ENCODE data around the gene HDAC9.

The HDAC9 gene

DNA sequence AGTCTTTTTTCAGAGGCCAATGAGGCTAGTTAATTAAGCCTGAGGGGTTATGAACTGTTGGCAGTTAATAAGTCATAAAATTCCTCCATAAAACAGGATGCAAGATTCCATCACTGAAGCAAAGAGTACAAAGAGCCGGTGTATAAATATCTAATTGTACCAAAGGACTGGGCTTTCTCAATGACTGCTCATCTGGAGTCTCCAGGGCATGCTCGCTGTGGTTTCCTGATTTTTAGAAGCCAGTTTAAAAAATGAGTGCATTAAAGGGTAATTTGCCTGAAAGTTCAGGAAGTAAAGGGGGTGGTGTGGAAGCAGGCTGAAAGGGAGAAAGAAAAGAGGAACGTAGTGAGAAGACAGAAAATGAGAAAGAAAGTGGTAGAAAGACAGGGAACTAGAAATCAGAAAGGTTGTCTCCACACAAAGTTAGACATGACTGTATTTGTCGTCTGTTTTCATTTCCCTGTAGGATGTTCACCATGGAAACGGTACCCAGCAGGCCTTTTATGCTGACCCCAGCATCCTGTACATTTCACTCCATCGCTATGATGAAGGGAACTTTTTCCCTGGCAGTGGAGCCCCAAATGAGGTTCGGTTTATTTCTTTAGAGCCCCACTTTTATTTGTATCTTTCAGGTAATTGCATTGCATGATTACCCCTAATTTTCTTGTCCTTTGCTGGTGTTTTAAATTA lies 339.6 kb downstream of the HDAC9 start:
- DNase-seq (ENCODE audit: low read depth in 2 of 2): no peak

DNA sequence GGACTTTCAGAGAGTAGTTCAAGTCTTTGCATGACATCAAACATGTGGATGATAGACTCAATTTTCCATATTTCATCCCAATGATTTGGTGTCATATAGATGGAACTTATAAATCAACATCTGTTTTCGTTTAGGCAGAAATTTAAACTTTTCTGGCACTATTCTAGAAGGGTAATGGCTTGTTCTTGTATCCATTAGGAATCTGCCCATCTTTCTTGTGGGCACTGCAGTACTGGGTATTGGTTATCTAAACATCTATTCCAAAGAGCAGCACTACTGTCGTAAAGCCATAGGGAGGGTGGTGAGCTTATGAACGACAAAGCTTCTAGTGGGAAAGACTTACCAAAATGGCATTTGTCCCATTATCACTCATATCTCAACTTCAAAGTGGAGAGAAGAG lies 348.4 kb downstream of the HDAC9 start:
- no peak for DNase-seq (ENCODE audit: low read depth in 2 of 2)

DNA sequence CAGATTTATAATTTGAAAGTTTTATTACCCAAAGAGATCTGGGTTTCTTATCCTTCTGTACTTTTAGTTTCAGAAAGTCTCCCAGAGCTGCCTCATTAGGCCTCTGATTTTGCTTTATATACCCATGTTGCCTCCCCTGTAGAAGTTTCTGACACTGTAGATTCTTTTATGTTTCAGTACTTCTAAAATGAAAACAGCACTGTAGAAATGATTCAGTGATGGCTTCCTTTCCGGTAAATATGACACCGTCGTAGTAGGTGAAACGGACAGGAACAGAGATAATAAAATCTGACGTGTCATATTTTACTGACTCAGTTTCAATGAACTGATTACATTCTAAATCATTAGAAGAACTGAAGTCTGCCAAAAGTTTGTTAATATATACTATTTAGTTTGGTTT lies 349.2 kb downstream of the HDAC9 start:
- DNase-seq (ENCODE audit: low read depth in 2 of 2): no peak

DNA sequence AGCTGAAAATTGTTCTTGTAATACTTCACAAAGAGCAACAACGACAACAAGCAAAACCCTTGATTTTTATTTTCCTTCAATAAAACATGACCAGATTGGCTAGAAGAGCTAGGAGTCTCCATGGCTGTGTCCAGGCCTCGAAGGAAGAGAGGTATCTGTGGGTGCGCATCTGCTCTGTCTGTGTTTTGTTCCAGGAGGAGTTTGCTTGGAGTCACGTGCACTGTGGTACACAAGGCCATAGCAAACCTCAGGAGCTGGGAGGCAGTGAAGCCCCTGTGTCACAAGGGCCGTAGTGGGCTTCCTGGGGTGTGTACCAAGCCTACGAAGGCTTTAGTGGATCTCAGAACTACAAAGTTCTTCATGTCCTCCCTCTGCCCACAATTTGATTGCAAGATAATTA lies 350.2 kb downstream of the HDAC9 start:
- DNase-seq (ENCODE audit: low read depth in 2 of 2): no peak

DNA sequence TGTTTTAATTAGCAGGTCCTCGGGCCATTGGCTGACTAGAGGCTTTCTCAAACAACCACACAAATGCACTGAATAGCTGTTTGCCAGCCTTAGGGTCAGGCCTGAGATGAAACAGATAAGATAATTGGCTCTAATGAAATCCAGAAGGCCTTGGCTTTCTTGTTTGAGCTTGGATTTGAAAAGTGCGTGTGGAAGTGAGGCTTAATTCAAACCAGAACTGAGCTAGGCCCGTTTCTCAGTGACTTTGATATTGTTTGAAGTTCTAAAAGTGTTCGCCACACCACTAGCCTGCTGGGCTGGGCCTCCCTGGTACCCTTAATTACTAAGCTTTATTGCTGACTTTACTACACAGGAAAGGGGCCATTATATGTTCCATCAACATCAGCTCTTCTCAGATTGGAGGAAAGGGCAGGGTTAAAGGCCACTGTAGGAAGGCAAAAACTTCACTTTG lies 351.2 kb downstream of the HDAC9 start:
- DNase-seq (ENCODE audit: low read depth in 2 of 2): no peak

DNA sequence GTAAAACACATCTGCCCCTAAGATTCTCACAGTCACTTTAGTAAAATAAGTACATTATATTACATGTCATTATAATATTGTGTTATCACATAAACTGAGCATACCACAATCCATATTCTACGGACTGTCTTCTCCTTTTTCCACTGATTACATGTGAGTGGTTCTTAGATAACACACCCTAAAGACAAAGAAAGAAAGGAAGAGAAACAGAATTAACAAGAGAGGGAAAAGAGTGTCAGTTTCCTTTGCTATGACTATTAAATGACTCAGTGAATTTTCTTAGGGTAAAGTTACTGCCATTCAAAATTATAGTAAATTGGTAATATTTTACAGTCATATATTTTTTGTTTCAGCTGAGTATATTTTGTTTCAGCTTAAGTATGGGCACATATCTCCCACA lies 353.6 kb downstream of the HDAC9 start:
- DNase-seq (ENCODE audit: low read depth in 2 of 2): no peak

DNA sequence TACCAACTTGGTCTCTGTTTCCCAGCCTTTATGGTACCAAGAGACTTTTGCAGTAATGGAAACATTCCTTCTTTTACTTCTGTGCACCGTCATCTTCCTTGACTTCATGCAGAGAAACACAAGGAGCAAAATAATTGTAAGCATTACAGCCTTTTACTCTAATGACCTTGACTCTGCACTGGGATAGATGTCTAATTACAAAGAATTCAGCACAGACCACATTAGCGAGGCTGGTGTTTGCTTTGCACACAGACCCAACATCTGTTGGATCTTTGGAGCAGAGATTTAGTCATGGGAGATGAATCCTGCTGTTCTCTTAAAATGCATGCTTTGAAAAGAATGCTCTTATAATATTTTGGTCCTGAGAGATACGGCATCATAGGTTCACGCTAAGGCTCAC lies 360.2 kb downstream of the HDAC9 start:
- DNase-seq (ENCODE audit: low read depth in 2 of 2): no peak

DNA sequence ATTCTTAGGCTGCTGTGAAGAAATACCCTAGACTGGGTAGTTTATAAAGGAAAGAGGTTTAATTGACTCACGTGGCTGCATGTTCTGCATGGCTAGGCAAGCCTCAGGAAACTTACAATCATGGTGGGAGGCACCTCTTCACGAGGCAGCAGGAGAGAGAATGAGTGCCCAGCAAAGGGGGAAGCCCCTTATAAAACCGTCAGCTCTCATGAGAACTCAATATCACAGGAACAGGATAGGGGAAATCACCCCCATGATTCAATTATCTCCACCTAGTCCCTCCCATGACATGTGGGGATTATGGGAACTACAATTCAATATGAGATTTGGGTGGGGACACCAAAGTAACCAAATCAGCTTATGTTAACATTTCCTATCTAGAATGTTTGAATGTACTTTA lies 362.7 kb downstream of the HDAC9 start:
- no peak for DNase-seq (ENCODE audit: low read depth in 2 of 2)

DNA sequence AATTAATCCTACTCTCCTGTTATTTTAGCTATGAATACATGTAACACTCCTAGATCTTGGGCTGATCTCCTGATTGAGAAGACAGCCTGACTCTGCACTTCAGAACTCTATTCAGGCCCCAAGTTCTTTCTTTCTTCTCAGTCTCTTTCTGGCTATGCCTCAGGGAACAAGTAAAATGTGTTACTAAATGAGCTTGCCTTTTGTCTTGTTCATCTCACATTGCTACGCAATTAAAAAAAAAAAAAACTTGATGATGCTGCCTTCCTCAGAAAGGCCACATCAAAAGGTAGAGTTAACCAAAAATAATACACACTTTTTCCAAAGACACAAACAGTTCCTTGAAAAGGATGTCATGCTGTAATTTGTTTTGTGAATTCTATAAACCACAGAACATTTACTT lies 363.8 kb downstream of the HDAC9 start:
- DNase-seq (ENCODE audit: low read depth in 2 of 2): no peak

DNA sequence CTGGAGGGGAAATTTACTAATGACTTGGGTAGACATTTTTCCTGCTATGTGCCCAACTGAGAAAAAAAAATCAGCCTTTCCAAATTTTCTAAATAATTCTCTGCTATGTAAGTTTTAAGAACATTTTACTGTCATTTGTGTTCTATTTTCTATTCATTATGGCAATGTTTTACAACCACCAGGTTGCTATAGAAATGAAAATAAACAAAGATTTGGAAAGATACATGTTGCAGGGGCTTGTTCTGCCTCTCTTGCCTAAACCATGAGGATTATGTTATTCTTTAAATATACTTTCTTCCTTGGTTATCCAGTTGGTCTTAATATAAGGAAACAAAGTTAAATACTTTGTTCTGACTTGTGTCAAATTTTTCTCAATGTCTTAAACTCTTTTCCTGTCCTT lies 364.7 kb downstream of the HDAC9 start:
- DNase-seq (ENCODE audit: low read depth in 2 of 2): no peak

DNA sequence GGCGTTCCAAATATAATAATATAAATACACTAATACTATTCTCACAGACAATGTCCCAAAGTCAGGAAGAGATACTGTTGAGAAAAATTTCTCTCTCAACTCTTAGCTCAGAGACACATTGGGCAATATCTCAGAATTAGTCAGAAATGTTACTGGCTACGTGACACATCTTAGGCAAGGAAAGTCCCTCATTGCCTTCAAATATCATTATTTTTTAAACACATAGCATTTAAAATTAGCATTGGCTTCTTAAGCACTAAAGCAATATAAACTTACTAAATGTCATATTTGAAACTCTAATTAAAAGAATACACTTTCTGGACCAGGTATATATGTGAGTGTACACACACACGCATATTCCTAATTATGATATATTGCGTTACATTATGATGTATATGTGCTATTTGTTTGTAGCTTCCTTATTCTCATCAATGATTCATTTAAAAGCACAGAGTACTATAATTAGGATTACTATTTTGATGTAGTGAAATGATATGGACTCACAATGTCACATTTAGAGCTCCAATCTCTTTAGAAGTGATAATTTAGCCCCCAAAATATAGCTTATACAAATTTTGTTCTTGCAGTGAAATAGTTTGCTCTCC lies 366.1 kb downstream of the HDAC9 start:
- DNase-seq (ENCODE audit: low read depth in 2 of 2): no peak

DNA sequence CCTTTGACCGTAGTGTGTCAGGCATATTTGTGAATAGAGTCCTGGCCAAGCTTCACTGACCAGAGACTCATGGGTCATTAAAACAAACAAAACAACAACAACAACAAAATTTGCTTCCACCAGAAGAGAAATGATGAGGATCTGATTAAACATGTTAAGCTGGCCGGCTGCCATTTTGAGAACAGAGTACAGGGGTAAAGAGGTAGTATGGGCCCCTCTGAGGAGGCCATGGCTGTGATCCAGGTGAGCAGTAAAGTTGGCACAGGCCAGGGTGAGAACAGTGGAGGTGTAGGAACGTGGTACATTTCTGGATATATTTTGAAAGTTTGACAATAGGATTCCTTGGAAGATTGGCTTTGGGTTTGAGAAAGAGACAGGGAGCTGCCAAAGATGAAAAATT lies 369.4 kb downstream of the HDAC9 start:
- DNase-seq (ENCODE audit: low read depth in 2 of 2): no peak

DNA sequence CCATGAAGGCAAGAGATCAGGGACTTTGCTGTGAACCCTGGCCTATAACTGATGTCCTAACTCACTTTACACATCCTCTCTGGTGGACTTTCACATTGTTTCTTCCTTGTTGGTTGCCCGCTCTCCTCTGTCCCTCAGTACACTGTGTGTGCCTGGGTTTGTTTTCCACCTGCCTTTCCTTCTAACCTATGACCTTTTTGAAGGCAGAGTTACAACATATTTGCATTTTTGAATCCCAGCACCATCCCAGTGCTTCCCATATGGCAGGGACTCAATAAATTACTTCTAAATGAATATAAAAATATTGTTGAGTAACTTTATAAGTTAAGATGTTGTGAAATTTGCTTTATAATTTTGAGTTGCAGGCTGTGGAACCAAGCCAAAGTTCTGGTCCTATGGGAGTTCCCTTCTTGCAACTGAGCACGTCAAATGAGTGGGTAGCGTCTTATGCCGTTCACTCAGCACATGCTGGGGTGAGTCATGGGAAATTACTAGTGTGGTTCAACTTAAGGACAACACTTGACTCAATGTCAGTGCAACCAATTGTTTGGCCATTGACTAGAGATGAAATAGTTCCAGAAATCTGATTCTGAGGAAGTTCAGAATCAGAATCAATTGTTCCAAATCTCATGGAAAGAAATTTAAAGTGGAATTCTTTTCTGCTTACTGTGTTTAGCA lies 370.9 kb downstream of the HDAC9 start:
- no peak for DNase-seq (ENCODE audit: low read depth in 2 of 2)

DNA sequence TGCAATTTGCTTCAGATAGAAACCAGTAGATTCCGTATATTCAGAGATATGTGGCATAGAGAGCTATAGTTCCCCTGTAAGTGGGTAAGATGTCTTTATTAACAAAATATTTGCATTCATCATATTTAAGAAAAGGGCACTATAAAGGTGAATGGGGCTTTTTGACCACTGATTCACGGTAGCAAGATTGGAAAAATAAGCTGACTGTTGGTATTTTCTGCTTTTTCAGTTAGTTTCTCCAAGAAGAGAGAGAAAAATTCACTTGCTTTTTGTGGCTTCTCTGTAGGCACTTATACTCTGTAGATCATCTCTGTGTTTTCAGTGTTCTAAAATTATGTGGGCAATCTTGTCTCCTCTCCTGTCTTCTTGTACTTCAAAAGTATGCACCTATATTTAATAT lies 376.8 kb downstream of the HDAC9 start:
- no peak for DNase-seq (ENCODE audit: low read depth in 2 of 2)

DNA sequence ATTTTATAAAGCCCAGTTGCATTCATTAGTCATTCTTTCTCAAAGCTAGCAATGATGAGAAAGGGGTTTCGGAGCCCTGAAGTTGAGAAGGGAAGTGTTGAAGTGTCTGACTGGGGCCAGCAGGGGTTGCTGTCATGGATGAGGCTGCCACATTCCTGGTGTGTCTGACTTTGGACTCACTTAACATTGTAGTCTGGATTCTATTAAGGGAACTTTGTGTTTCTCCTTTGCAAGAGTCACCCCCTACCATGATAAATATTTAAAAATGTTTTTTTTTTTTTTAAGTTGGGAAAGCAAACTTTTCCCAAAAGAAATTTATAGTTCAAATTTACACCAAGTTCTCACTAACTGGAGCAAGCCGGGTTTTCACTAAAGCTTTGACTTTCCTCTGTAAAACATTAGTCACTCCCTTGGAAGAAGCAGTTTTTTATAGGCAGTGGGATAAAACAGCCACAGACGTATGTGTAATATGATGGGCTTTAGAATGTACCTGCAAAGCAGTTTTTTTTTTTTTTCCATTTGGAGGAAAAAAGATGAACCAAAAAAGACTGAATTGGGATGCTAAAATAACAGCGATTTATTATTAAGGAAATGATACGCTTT lies 378.3 kb downstream of the HDAC9 start:
- DNase-seq (ENCODE audit: low read depth in 2 of 2): no peak

DNA sequence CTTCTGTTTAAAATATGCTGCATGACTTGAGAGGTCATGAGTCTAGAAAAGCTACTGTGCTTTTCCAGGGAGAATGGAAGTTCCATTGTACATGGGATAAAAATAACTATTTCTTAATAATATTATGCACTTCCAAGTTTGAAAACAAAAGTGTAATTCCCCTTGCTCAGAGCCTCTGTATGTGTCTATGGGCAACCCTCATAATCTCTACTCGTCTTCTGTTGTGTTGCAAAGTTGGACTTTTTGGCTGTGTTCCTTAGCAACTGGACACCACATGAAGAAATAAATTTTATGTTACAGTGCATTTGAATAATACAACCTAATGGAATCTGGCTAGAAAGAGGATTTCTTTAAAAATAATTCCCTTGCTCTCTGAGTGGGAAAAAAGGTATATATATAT lies 379.3 kb downstream of the HDAC9 start:
- no peak for DNase-seq (ENCODE audit: low read depth in 2 of 2)

DNA sequence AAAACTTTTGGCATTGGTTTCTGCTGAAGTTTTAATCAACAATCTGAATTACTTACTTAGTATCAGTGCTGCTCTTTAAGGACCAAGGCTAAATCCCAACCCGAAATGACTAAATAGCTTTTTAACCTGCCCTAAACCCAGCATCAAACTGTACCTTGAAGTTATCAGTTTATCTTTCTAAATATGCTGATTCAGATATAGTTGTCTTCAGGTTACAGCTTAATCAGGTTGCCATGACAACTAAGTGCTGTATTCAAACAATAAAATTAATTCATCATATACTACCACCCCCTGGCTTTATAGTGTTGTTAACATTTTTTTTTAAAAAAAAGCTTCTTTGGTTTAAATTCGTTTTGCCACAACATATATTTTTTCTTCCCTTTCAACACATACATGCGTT lies 382.3 kb downstream of the HDAC9 start:
- DNase-seq (ENCODE audit: low read depth in 2 of 2): no peak

DNA sequence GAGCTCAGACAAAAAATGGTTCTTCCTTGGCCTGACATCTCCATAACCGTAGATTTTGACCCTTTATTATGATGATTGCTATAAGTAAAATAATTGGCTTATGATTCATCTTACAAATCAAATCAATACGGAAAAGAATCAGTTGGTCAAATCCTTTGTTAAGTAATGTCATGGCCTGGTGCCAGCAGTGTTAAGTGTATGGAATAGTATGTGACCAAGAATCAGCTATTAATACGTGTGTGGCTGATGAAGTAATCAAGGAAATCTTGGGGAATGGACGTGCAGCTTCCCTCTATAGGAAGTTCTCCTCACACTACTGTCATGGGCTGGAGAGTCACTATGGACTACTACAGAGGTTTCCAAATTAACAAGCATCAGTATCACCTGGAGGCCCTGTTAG lies 391.3 kb downstream of the HDAC9 start:
- DNase-seq (ENCODE audit: low read depth in 2 of 2): no peak

DNA sequence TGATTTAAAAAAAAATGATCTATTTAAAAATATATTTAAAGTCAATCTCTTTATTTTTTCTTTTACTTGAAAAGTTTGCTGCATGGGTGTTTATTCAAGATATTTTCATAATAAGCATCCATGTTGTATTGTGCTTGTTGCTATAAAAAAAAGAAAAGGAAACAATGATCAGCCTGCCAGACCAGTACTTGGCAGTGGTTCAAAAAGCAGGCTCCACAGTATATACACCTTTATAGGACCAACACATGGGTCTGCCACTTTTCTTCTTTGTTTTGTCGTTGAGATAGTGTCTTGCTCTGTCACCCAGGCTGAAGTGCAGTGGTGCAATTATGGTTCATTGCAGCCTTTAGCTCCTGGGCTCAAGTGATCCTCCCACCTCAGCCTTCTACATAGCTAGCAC lies 393.9 kb downstream of the HDAC9 start:
- DNase-seq (ENCODE audit: low read depth in 2 of 2): no peak

DNA sequence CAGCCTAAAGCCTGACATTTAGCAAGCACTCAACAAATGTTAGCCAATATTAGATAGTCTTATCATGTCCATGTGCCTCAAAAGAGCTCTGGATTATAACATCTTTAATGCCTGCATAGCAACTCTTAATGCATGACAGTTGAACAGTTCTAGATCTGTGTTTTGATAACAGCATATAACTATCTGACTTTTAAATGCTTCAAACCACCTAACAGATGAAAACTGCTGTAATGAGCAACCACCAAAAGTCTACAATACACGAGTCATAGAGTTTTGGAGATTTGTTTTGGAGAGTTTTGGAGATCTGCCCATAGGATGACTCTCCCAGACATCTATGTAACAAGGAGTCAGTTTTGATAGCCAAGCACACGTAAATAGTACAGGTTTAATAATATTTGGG lies 394.6 kb downstream of the HDAC9 start:
- no peak for DNase-seq (ENCODE audit: low read depth in 2 of 2)

DNA sequence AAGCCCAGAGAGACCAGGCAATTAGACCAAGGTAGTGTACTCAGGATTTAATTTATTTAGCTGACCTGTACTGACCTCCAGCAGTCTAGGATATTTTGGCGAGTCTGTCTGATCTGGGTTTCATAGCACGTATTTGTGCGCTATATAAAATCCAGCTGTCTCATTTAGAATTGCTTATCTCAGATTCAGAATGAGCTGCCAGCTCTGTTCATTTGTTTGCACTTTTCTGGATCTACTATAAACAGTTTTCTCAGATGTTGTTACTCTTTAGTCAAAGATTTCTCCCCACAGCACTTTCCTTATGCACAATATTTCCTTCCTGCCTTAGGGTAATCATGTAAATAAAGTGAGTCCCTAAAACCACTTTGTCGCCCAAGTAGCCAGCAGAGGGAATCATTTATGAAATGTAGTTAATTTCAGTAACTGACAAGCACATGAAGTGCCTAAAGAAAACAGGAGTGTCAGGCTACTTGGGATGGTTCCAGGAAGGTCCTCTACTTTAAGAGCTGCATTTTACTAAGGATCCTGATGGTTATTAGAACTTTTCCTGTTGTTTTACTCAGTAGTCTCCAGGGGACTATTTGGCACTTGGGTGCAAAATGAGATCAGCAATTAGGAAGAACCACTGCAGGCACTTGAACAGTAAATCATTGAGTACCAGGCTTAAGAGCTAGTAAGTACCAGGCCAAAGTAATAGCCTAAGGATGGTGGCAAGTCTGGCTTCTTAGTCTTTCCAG lies 395.5 kb downstream of the HDAC9 start:
- no peak for DNase-seq (ENCODE audit: low read depth in 2 of 2)

DNA sequence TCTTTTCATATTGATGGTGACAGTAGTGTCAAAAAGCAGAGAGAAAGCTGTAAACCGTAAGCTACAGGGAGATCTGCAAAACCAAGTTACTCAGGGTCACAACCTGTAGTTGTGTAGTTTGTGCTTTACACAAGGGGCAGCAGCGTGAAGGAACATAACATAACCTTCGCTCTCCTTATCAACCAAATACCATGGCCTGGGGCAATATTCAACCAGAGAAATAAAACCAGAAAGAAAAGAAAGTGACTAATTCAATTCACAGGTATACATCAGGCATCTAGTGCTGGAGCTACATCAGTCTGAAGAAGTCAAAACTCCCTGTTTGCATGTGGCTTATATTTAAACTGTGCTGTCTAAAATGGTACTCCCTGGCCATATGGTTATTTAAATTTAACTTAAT lies 397.6 kb downstream of the HDAC9 start:
- DNase-seq (ENCODE audit: low read depth in 2 of 2): no peak

Data from stimulated activated CD4-positive, alpha-beta T cell treated with anti-CD3 and anti-CD28 coated beads, Interleukin-1b, Interleukin-23, amount 100 ng/mL, for 4 hours (primary cell).